Ishikawa (cell line): ENCODE measurements around the gene DCAF11.

Source experiments
- CEBPB ChIP-seq: IDR thresholded peaks from 2 replicates; pipeline ENCODE4 v1.6.1; 2012
- CREB1 ChIP-seq: IDR thresholded peaks from 2 replicates; pipeline ENCODE4 v1.6.1; 2012; ENCODE audit warnings: low read depth
- EGR1 ChIP-seq: IDR thresholded peaks from 2 replicates; pipeline ENCODE4 v1.6.1; 2012
- EP300 ChIP-seq: IDR thresholded peaks from 2 replicates; pipeline ENCODE4 v1.6.1; 2012; ENCODE audit warnings: borderline replicate concordance
- FOXM1 ChIP-seq: IDR thresholded peaks from 2 replicates; pipeline ENCODE4 v1.6.1; 2012; ENCODE audit warnings: low read depth, borderline replicate concordance
- NFIC ChIP-seq: IDR thresholded peaks from 2 replicates; pipeline ENCODE4 v1.6.1; 2012
- RAD21 ChIP-seq: IDR thresholded peaks from 2 replicates; pipeline ENCODE4 v1.6.1; 2012; ENCODE audit warnings: low read depth
- TAF1 ChIP-seq: IDR thresholded peaks from 2 replicates; pipeline ENCODE4 v1.6.1; 2012; ENCODE audit warnings: low read depth, mild to moderate bottlenecking
- TCF12 ChIP-seq: IDR thresholded peaks from 2 replicates; pipeline ENCODE4 v1.6.1; 2012; ENCODE audit warnings: low read depth
- TEAD4 ChIP-seq: IDR thresholded peaks from 2 replicates; pipeline ENCODE4 v1.6.1; 2012
- YY1 ChIP-seq: IDR thresholded peaks from 2 replicates; pipeline ENCODE4 v1.6.1; 2012; ENCODE audit warnings: low read depth
- ZBTB7A ChIP-seq: IDR thresholded peaks from 2 replicates; pipeline ENCODE4 v1.6.1; 2012; ENCODE audit warnings: low read depth
- TF ChIP-seq, protein P1 (sequence below): IDR thresholded peaks from 2 replicates; pipeline ENCODE4 v1.6.1; 2012
- TF ChIP-seq, protein P2 (sequence below): IDR thresholded peaks from 2 replicates; pipeline ENCODE4 v1.6.1; 2012
- TF ChIP-seq, protein P3 (sequence below): IDR thresholded peaks from 2 replicates; pipeline ENCODE4 v1.6.1; 2012; ENCODE audit warnings: low read depth, mild to moderate bottlenecking

Gene DCAF11

DNA sequence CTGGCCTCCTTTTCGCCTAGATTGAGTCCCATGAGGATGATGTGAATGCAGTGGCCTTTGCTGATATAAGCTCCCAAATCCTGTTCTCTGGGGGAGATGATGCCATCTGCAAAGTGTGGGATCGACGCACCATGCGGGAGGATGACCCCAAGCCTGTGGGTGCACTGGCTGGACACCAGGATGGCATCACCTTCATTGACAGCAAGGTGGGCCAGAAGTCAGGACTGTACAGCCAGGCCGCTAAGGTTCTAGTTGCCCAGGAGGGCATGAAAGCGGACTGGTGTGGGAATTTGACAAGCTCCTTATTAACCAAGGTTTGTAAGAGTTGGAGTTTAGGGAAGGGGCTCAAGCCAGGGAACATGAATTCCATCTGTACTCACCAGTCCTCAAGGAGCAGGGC lies 5.1 kb downstream of the DCAF11 start:
- TF ChIP-seq, protein P1, sequence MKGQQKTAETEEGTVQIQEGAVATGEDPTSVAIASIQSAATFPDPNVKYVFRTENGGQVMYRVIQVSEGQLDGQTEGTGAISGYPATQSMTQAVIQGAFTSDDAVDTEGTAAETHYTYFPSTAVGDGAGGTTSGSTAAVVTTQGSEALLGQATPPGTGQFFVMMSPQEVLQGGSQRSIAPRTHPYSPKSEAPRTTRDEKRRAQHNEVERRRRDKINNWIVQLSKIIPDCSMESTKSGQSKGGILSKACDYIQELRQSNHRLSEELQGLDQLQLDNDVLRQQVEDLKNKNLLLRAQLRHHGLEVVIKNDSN: no peak
- no peak for TF ChIP-seq TCF12
- no peak for TF ChIP-seq TAF1
- no peak for TF ChIP-seq ZBTB7A
- TF ChIP-seq, protein P2, sequence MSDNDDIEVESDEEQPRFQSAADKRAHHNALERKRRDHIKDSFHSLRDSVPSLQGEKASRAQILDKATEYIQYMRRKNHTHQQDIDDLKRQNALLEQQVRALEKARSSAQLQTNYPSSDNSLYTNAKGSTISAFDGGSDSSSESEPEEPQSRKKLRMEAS: no peak
- no peak for TF ChIP-seq YY1
- no peak for TF ChIP-seq FOXM1
- TF ChIP-seq, protein P3, sequence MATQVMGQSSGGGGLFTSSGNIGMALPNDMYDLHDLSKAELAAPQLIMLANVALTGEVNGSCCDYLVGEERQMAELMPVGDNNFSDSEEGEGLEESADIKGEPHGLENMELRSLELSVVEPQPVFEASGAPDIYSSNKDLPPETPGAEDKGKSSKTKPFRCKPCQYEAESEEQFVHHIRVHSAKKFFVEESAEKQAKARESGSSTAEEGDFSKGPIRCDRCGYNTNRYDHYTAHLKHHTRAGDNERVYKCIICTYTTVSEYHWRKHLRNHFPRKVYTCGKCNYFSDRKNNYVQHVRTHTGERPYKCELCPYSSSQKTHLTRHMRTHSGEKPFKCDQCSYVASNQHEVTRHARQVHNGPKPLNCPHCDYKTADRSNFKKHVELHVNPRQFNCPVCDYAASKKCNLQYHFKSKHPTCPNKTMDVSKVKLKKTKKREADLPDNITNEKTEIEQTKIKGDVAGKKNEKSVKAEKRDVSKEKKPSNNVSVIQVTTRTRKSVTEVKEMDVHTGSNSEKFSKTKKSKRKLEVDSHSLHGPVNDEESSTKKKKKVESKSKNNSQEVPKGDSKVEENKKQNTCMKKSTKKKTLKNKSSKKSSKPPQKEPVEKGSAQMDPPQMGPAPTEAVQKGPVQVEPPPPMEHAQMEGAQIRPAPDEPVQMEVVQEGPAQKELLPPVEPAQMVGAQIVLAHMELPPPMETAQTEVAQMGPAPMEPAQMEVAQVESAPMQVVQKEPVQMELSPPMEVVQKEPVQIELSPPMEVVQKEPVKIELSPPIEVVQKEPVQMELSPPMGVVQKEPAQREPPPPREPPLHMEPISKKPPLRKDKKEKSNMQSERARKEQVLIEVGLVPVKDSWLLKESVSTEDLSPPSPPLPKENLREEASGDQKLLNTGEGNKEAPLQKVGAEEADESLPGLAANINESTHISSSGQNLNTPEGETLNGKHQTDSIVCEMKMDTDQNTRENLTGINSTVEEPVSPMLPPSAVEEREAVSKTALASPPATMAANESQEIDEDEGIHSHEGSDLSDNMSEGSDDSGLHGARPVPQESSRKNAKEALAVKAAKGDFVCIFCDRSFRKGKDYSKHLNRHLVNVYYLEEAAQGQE: no peak
- TF ChIP-seq EP300: no peak
- no peak for TF ChIP-seq TEAD4
- no peak for TF ChIP-seq NFIC
- TF ChIP-seq CREB1: no peak
- TF ChIP-seq RAD21: no peak
- no peak for TF ChIP-seq EGR1
- no peak for TF ChIP-seq CEBPB

DNA sequence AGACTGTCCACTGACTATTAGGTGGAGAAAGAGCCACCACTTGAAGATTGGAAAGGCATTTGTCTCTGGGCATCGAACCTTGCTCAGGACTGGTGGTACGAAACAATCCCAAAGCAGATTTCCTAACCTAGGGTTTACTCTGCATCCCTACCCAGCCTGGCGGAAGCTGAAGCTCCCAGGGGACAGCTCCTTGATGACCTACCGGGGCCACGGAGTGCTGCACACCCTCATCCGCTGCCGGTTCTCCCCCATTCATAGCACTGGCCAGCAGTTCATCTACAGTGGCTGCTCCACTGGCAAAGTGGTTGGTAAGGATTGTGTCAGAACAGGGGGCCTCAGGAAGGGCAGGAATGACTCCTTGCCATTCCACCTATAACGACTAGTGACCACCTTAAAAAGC lies 6.6 kb downstream of the DCAF11 start:
- TF ChIP-seq FOXM1 (no peak), YY1 (no peak), TEAD4 (no peak), RAD21 (no peak), ZBTB7A (no peak), TAF1 (no peak), EP300 (no peak)
- TF ChIP-seq, protein P3: no peak

DNA sequence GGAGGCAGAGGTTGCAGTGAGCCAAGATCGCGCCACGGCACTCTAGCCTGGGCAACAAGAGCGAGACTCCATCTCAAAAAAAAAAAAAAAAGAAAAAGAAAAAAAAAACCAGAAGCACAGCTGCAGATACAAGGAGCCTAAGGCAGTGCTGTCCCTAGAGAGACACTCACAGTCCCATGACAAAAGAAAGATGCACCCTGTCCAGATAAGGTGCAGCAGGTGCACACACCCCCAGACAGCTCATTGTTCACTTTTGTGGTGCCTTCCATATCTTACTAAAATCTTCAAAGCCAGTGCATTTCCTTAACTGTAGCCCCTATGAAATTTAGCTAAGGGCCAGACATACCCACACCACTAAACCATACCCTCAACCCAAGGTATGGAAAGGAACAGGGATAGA lies 7.8 kb downstream of the DCAF11 start:
- TF ChIP-seq EGR1: no peak
- no peak for TF ChIP-seq TCF12
- no peak for TF ChIP-seq CREB1
- no peak for TF ChIP-seq TEAD4
- TF ChIP-seq, protein P3: no peak
- no peak for TF ChIP-seq RAD21
- no peak for TF ChIP-seq NFIC
- no peak for TF ChIP-seq ZBTB7A

DNA sequence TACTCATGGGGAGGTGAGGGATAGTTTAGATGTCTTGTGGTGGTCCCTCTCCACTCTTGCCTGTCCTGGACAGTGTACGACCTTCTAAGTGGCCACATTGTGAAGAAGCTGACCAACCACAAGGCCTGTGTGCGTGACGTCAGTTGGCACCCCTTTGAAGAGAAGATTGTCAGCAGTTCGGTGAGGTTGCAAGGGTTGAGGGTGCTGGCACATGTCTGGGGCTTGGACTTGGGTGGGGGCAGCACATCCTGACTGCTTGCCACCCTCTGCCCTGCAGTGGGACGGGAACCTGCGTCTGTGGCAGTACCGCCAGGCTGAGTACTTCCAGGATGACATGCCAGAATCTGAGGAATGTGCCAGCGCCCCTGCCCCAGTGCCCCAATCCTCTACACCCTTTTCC lies 8.3 kb downstream of the DCAF11 start:
- TF ChIP-seq EP300 (no peak), CEBPB (no peak), CREB1 (no peak), TCF12 (no peak), NFIC (no peak), TEAD4 (no peak), EGR1 (no peak), FOXM1 (no peak), TAF1 (no peak), RAD21 (no peak), YY1 (no peak), ZBTB7A (no peak)
- TF ChIP-seq, protein P2: no peak
- TF ChIP-seq, protein P3: no peak
- TF ChIP-seq, protein P1: no peak
